ENCODE data around the gene ENPEP.

DNA sequence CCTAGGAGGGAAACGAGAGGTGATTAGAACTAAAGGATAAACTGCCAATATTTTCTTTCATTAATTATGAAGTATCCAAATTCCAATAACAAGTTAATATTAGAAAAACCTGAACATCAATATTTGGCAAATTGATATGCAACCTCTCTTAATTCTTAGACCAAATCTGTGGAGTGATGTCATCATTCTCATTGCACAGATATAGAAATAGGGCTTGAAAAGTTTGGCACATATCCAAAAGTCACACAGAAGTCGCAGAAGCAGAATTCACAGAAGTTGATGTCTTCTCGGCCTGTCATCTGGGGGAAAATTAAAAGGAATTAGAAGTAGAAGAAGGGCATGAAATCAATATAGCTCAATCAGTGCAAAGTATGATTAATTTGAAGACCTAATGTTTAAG is 36.9 kb downstream of the ENPEP start:
- TF ChIP-seq POLR2A (IDR thresholded peaks at IDR 0.05) (no peak), CTCF (IDR thresholded peaks at IDR 0.05) (no peak)

Data from thyroid gland (tissue), 4 donors.